HL-60/S4 treated with phorbol 12-myristate 13-acetate at 8.2 ng/mL for 4 days and 3 days (cell line): ENCODE measurements around the gene ACTR5.
"Not testable (repeated sequence)": the region's sequence is repeated elsewhere in the genome, so short reads cannot be mapped to it uniquely, and the experiment has no call there.

Experiments
- in situ Hi-C: fragments of 300-500 bp; cut with MboI; formaldehyde crosslinking; loops from 2 replicates; pipeline ENCODE4 v1.15.0; 2022; ENCODE audit warnings: low sequenced_read_pairs

Gene ACTR5

DNA sequence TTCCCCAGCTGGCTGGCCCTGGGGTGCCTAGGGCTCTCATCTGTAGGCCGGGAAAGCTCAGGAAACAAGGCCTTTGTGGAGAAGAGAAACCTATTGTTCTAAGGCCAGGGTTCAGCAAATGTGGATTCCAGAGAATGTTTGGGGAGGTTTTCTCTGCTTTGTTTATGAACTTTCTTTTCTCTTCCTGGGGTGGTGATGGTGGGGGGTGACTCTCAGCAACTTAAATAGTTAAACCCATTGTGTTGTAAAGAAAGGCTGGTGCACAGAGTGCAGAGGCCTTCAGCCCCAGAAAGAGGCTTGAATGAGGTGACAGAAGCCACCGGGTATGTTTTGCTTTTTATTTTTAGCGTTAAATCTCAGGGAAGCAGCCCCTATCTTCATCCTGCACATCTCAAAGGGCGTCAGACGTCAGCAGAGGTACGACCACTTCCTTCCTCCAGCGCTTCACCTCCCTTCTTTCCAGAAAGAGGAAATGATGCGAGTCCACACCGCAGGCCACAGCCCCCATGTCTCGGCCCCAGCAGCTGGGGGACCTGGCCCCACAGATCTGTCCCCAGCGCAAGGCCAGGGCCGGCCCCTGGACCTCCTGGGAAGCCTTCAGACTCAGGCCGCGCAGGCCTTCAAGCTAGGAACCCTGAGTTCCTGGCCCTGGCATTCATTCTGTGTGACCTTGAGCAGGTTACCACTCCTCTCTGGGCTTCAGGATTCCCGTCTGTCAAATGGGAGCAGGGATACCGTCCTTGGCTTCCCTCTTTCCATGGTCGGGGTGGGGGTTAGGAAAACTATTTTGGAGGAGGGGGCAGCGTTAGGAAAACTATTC is 56.6 kb downstream of the ACTR5 start:
- in situ Hi-C loops, result no loop called here

DNA sequence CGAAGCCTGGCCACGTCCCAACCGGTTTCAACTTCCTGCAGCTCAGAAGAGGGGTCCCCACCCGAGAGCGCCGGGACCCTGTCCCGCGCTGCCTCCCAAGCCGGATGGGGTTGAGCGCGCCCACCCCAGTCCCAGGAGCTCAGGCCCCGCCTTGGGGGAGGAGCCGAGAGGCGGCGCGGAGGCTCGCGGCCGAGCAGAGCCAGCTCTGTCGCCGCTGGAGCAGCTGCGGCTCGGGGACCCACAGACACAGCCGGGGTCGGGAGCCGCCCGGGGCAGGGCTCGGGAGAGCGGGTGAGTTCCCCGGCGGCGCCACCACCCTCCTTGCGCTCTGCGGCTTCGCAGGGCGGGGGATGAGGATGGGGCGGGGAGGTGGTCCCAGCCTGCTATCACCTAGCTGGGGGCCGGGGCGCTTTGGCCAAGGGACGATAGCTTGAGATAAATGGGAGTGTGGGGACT is 57.3 kb downstream of the ACTR5 start, which contains the start of gene PPP1R16B:
Gene PPP1R16B (plus strand): TSS at position 196 of the 456 bp plus-strand sequence. CDS start 30,229 bp downstream, outside the sequence.
- in situ Hi-C loops, result no loop called here

DNA sequence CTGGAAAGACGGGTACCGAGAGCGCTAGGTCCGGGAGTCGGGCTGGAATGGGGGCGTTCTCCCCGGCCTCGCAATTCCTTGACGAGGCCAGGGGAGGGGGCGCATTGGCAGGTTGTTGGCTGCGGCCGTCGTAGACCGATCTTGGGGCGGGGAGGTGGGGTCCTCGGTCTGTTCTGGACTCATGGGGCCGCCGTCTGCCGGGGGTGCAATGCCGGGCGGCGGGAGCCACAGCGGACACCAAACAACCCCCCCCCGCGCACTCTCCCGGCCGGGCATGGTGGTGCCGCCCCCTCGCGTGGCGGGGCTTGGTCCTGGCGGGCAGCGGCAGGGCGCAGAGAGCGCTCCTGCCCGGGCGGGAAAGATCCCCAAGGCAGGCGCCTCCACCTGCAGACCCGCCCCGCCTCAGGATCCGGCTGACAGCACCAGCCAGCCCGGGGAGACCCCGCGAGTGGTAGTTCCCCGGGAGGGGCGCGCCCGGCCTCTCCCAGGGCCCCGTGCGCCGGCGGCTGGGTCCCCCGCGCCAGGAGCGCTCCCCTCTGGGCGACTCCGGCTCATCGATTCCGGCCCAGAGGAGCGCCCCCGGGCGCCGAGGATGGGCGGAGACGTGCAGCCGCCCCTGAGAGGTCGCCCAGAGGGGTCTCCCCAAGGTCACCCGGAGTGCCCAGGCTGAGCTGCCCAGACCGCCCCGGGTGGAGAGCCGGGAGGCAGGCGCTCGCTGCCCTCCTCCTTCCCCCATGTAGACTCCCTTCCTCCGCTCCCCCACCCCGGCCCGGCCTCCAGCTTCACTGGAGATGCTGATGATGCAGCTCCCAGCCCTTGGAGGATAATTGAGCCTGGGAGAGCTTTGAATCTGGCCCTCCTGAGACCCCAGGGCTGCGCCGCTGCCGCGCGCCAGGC is 57.9 kb downstream of the ACTR5 start:
- in situ Hi-C loops, result no loop called here

DNA sequence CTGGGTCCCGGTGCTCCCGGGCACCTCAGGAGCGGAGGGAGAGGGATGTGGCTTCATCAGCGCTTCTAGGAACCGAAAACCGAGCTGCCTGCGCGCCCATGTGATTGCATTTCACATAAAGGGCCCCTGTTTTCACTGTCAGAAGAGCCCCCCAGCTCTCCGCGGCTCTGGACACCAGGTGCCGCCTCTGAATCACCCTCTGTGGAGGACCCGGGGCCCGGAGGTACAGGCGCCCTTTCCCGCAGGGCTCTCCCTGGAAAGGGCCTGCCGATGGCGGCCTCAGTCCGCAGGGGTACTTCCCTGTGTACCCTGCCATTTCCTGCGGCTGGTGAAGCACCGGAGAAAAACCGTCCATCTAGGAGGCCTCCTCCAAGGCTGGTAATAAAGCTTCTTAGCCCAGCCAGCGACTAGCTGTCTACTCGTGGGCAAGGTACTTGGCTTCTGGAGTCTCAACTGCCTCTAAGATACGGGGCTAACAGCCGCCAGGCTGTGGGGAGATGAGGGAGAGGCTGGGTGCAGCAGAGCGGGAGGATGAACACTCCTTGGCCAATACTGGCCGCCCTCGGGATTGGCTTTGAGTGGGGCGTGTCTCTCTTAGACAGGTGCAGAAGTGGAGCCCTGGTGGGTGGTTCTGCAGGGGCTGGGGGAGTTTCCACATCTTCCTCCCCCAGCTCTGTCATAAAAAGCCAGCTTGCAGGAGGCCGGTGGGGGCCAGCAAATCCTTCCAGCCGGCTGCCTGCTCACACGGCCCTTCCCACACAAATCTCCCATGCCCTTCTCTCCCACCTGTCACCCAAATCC is 58.8 kb downstream of the ACTR5 start:
- in situ Hi-C loops, result no loop called here

DNA sequence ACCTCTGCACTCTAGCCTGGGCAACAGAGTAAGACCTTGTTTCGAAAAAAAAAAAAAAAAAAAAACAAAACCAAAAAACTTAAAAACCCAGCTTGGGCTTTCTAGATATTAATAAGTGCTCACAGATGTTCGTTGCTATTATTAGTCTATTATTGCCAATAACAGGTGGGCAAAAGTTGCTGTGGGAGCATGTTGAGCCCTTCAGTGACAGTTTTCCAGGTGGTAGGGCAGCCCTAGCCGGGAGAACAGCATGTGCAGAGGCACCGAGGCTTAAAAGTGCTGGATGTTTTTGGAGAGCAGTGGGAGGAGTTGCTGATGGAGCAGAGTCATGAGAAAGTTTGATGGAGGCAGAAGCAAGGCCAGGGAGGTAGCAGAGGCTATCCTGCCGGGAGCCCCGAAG is 61.7 kb downstream of the ACTR5 start:
- in situ Hi-C loops, result no loop called here

DNA sequence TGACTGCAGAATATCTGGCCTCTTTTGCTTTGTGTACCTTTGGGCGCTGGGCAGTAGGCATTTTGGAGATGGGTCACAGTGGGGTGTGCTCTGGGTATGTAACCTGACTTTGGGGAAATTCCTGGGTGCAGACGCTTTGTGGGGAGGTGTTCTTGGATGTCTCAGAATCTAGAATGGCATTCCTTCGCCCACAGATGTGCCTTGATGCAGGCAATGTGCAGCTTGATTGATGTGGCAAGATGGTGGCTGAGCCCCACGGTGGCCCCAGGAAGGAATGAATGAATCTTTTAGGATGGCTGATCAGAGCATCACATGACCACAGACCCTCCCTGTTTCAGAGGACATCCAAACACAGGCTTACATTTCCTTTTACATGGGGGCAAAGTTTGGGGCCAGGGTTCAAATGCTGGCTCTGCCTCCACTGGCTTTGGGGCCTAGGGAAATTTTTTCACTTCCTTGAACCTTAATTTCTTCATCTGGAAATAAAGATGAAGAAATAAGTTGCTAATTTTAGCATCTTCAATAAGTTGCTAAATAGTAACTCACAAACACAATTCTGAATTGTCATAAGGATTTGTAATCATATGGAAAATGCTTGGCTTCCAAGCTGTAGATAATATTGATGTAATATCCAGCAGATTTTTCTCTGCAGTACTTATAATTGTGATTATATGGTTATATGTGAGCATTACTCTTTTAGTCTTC is 62.8 kb downstream of the ACTR5 start:
- in situ Hi-C loops, result no loop called here

DNA sequence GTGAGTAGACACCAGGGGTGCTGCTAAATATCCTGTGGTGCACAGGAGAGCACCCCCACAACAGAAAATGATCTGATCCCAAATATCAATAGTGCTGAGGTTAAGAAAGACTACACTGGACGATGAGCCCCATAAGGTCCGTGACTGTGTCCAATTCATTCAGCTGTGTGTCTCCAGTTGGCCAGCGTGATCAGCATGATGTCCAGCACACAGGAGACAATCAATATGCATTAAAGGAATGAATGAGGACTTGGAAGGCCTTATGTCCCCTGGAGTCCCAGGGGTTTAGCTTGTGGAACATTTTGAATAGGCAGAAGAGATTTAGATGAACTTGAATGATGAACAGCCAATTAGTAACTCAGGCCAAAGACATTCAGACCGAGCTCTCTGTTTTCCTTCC is 63.5 kb downstream of the ACTR5 start:
- in situ Hi-C loops, result no loop called here

DNA sequence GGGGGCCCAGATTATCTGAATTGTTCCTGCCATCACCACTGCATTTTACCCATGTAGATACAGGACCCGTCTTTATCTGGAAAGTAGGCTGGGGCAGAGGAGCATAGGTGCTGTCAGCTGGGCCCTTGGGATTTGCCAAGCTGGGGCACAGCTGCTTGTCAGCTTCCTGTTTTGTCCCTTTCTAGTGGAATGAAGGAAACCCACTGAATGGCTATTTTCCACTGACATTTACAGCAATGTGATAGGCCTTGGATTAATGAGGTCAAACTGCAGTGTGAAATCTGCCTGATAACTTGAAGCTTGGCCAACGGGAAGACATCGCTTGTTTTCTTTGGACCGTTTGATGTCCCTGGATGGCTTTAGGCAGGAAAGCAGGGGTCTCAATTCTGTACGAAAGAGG is 63.9 kb downstream of the ACTR5 start:
- in situ Hi-C loops, result no loop called here

DNA sequence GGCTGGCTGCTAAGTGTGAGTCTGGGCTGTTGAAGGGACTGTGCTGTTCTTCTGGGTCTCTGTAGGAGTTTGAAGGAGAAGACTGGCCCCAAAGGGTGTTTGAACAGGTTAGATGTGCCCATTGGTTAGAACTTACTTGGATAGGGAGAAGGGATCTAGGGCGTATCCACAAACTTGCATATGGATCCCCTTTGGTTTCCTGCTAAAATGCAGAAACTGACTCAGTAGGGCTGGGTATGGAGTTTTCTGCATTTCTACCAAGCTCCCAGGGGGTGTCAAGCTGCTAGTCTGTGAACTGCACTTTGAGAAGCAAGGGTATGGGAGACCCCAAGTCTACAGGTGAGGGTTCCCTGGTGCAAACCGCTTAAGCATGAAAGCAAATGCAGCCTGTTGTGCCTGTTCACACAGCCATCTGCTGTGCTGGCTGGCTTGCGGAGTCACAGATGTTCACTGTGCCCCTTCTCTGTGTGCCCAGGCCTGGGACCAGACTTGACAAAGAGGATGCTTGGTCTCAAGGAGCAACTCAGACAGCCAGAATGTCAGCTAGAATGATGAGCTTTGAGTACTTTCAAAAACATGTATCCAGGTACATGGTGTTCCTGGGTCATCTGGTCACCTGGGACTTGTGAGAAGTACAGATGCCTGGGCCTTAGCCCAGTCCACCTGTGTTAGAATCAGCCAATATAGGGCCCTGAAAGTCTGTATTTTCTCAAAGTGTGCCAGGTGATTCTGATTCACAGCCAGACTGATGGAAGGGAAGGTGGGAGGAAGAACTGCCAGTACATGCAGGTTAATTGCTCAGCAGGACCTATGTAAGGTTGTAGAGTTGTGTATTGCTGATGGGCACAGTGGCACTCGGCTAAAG is 64.7 kb downstream of the ACTR5 start:
- in situ Hi-C loops, result no loop called here

DNA sequence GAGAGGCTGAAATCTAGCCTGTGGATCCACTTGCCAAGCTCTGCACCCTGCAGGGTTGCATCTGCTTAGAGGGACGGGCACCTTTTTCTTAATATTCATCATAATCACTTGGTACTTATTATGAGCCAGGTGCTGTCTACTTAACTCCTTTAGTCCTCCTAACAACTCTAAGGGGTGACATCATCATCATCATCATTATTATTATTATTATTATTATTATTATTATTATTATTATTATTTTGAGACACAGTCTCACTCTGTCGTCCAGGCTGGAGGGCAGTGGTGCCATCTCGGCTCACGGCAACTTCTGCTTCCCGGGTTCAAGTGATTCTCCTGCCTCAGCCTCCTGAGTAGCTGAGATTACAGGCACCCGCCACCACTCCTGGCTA is 65.3 kb downstream of the ACTR5 start:
- in situ Hi-C loops, result not testable (repeated sequence)

DNA sequence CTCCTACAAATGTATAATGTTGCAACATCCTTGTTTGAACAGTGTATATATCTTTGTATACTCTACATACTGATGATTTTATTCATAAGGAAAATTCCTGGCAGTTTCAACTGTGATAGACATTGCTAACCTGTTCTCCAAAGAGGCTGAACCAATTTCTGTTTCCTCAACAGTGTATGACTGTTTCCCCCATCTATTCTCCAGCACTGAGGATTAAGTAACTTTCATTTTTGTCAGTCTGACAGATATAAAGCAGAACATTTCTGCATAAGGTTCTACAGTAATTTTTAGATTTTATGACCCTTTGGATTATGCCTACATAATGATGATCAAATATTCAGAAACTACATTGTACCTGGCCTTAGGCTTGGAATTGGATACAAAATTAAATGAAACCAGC is 67.2 kb downstream of the ACTR5 start:
- in situ Hi-C loops, result no loop called here

DNA sequence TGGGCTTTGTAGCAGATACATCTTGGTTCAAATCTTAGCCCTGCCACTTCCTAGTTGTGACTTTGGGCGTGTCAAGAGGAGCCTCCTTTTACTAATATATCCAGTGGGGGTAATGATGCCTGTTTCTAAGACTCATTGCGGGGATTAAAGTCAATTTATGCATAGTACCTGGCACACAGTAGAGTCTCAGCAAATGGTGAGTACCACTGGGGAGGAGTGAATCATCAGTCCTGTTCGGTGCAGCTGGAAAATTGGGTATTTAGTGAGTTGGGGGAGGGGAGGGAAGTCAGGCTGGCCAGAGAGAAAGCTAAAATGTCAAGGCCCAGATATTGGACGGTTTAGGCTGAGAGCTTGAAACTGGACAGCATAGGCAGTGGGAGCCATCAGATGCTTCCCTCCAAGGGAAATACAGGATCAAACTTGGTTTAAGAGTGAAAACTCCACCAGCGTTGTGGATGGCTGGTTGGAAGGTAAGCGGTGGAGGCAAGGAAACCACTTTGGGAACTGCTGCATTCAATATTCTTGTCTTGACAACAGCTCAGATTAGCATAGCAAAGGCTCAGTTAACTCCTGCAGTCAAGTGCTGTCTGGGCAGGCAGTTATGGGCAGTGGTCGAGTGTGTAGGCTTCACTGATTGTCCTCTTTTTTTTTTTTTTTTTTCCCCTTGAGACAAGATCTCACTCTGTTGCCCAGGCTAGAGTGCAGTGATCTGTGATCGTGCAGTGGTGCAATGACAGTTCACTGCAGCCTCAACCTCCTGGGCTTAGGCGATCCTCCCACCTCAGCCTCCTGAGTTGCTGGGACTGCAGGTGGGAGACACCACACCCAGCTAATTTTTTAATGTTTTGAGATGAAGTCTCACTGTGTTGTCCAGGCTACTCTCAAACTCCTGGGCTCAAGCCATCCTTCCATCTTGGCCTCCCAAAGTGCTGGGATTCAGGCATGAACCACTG is 70.1 kb downstream of the ACTR5 start:
- in situ Hi-C loops, result no loop called here
